LoVo (cell line): ENCODE measurements around the gene SYCN.

Experiments
- DNase-seq: peaks from one replicate; pipeline ENCODE4 v3.0.0-alpha.2; 2016; ENCODE audit warnings: low spot score

The SYCN gene

GRCh38 chr19:39171479-39172465 is 32.3 kb downstream of the SYCN start:
- no peak for DNase-seq

DNA sequence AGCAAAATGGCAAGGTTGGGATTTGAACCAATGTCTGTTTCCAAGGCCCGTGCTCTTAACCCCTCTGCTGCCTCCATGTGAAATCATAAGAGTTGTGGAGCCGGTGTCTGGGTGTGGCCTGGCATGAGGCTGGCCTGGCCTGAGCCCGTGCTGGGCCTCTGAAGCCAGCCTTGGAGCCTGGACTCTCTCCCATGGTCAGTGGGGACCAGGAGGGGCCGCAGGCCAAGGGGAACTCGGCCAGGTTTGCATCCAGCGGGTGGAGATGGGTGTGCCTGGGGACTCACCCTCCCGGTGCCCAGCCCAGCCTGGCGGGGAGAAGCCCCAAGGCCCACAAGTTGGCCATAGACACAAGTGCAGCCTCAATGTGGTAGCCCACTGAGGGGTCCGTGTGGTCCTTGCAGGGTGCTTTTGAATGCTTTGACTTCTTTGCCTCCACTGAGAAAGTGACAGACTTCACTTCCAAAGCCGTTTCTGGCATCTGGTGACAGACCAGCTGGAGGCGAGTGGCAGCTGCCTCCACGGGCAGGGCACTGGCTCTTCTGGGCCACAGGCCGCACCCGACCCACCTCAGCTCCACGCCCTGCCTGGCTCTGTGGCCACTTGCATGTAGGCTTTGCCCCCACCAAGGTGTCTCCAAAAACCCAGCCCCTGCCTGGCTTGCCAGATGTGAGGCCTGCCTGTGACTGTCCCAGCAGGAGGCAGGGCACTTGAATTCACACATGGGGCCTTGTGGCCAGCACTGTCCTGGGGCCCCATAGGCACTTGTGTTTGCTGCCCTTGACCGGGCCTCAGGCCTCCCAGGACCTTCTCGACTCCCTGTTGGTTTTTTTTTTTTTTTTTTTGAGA is 33.5 kb downstream of the SYCN start:
- no peak for DNase-seq

DNA sequence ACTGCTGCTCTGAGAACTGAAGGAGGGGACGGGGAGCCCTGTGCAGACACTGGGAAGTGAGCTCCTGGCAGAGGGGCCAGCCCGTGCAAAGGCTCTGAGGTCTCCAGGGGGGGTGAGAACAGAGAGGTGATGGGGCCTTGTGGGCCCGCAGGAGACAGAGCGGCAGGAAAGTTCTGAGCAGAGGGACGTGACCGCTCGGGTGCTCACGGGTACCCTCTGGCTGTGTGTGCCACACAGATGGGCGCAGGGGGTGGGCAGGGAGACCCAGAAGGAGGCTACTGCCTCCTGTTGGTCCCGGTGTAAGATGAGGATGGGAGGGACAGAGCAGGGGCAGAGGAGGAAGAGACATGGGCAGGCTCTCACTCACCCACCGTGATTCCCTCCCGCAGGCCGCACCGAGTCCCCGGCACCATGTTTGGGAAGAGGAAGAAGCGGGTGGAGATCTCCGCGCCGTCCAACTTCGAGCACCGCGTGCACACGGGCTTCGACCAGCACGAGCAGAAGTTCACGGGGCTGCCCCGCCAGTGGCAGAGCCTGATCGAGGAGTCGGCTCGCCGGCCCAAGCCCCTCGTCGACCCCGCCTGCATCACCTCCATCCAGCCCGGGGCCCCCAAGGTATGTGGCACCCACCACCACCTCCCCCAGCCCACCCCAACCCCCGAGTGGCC is 34.8 kb downstream of the SYCN start:
- no peak for DNase-seq

GRCh38 chr19:39168258-39169142 is 35.6 kb downstream of the SYCN start:
- DNase-seq, result no peak

GRCh38 chr19:39167461-39168257 is 36.4 kb downstream of the SYCN start:
- DNase-seq, result no peak

DNA sequence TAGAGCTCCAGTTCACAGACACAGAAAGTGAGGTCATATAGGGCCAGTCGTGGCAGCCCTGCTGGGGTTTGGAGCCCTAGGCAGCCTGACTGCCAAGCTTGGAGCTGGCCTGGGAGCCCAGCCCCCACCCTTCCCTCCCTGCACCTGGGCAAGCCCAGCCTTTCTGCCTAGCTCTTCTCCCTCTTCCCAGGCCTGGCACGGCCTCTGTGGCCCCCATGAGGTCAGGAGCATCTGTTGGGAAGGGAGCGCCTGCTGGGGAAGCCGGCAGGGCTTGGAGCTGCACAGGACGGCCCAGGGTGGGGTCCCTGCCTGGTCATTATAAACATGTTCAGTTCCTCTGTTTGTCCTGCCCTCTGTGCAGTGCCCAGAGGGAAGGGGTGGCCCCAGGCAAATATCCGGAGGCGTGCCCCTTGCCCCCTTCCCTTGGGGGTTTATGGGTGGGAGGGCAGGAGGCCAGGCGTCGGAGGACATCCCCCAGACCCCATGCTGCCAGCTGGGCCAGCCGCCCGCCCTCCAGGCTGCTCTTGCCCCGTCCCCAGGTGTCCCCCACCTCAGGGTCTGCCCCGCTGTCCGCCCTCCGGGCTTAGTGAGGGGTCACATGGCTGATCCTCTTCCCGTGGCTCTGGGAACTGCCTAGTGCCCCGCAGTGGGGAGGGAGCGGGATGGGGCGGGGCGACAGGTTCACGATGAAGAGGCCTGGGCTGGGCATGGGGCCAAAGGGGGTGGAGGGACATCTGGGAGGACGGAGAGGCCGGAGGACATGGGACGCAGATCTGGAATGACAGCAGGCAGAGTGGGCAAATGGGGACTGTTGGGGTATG is 37.3 kb downstream of the SYCN start:
- no peak for DNase-seq

DNA sequence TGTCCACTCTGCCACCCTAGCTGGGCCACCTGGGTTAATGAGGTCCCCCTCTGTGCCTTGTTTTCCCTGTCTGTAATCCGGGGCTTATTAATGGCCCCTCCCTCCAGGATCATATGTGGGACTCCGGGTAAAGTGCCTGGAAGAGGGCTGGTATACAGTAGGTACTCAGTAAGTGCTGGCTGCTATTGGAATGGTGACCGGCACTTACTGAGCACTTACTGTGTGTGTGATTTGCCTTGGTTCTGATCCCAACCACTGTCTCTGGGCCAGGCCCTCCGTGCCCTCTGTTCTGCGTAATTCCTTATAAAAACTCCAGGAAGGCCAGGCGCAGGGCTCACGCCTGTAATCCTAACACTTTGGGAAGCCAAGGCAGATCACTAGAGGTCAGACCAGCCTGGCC is 38.2 kb downstream of the SYCN start:
- no peak for DNase-seq

GRCh38 chr19:39164289-39164688 is 39.8 kb downstream of the SYCN start:
- DNase-seq, result no peak

- no peak for DNase-seq
Measured at GRCh38 chr19:39163621-39164020, 40.4 kb downstream of the SYCN start.

DNA sequence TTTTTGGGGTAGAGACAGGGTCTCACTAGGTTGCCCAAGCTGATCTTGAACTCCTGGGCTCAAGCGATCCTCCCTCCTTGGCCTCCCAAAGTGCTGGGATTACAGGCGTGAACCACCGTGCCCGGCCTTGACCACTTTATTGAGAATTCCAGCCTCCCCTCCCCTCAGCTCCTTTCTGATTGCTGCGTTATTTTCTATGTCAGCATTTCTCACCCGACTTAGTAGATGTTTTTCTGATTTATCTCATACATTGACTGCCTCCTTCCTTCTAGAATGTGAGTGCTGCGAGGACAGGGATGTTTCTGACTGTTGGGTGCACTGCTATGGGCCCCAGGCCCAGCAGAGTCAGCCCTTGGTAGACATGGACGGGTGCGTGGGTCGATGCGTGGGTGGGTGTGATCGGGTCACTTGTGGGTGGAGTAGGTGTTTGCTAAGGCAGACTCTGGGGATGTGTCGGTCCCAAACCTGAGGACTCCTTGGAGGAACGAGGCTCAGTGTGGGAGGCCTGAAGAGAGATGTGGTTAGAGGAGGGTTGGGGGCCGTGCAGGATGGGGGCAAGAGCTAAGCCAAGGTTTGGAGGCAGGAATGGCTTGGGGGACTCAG is 41.5 kb downstream of the SYCN start:
- no peak for DNase-seq

GRCh38 chr19:39160889-39161672 is 43.0 kb downstream of the SYCN start:
- DNase-seq, result no peak

GRCh38 chr19:39160523-39160861 is 43.6 kb downstream of the SYCN start:
- no peak for DNase-seq

- no peak for DNase-seq
Measured at GRCh38 chr19:39158646-39159260, 45.3 kb downstream of the SYCN start.

DNA sequence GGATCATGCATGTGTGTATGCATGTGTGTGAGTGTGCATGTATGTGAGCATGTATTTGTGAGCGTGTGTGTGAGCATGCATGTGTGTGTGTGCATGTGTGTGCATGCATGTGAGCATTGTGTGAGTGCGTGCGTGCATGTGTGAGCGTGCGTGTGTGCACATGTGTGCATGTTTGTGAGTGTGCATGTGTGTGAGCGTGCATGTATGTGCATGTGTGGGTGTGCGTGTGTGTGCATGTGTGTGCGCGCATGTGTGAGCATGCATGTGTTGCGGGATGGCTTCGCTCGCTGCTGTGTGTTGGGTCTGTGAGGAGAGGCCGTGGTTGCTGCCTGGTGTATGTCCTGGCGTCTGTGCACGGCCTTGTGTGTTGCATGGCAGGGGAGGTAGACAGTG is 46.1 kb downstream of the SYCN start:
- DNase-seq, result no peak

- DNase-seq, result no peak
Measured at GRCh38 chr19:39157275-39157996, 46.6 kb downstream of the SYCN start.

DNA sequence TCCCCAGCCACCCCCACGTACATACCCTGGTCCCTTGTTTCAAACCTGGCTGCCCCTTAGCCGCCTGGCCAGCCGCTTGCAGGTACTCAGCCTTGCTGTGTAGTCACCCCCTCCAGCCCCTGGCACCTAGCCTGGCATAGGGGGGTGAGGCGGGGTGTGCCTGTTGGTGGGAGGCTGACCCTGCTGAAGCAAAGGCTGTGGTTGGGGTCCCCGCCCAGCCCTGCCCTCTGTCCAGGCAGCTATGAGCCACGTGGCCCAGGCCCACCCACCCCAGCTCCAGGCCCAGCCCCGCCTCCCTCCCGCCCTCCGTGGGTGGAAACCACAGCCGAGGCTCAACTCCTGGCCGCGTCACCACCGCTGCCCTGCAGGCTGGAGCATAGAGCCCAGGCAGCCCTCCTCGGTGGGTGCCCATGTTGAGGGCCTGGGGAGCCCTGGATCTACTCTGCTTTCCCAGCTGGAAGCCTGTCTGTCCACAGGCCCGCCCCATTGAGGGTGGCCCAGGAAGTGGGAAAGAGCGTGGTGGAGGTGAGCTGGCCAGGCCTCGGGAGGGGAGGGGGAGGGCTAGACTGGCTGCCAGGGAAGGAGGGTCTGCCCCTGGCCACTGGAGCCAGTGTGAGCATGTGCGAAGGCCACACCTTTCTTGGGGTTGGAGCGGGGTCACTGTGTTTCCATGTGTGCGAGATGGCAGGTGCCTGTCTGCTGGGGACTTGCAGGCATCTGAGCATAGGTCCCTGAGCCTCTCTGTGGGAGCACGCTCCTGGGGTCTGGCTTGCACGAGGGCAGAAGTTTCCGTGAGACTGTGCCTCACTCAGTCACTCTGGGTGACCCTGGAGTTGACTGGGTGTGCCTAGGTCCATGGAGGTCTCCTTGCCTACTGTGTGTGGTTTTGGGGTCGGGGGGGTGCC is 47.5 kb downstream of the SYCN start:
- DNase-seq, result no peak
